Hepatocyte (in vitro differentiated cells): ENCODE data around the gene ZFTA.

Source experiments
- EZH2 ChIP-seq: fragments of 200-600 bp; sonication (generic); IDR thresholded peaks from 2 replicates; pipeline ENCODE4 v1.6.1; 2016; ENCODE audit warnings: antibody characterized with exemption, mild to moderate bottlenecking, borderline replicate concordance
- EZH2phosphoT487 ChIP-seq: fragments of 200-600 bp; sonication (generic); IDR thresholded peaks from one replicate; pipeline ENCODE4 v1.6.1; 2018; ENCODE audit warnings: antibody characterized with exemption, mild to moderate bottlenecking, low read depth, moderate library complexity; ENCODE audit not compliant: unreplicated experiment, severe bottlenecking
- TF ChIP-seq, protein P1 (sequence below): fragments of 200-600 bp; sonication (generic); IDR thresholded peaks from 2 replicates; pipeline ENCODE4 v1.5.1; 2016; ENCODE audit warnings: antibody characterized with exemption, mild to moderate bottlenecking; ENCODE audit not compliant: poor library complexity

DNA sequence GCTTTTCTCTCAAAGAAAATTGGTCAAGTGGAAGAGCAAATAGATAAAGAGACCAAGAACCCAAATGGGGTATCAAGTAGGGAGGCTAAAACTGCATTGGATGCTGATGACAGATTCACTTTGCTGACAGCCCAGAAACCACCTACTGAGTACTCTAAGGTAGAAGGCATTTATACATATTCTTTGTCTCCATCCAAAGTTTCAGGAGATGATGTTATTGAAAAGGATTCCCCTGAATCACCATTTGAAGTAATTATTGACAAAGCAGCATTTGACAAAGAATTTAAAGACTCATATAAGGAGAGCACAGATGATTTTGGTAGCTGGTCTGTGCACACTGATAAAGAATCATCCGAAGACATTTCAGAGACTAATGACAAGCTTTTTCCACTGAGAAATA lies 49.6 kb downstream of the ZFTA start:
- TF ChIP-seq, protein P1, sequence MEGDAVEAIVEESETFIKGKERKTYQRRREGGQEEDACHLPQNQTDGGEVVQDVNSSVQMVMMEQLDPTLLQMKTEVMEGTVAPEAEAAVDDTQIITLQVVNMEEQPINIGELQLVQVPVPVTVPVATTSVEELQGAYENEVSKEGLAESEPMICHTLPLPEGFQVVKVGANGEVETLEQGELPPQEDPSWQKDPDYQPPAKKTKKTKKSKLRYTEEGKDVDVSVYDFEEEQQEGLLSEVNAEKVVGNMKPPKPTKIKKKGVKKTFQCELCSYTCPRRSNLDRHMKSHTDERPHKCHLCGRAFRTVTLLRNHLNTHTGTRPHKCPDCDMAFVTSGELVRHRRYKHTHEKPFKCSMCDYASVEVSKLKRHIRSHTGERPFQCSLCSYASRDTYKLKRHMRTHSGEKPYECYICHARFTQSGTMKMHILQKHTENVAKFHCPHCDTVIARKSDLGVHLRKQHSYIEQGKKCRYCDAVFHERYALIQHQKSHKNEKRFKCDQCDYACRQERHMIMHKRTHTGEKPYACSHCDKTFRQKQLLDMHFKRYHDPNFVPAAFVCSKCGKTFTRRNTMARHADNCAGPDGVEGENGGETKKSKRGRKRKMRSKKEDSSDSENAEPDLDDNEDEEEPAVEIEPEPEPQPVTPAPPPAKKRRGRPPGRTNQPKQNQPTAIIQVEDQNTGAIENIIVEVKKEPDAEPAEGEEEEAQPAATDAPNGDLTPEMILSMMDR, result no peak
- TF ChIP-seq EZH2 (no peak), EZH2phosphoT487 (no peak)
